GM23248 (cell line): ENCODE measurements around the gene SKI. TPM values are rescaled to one million over a fixed set of nuclear protein-coding genes. Genes with fewer than 3 reads are reported as not detected.

Experiments used
- DNase-seq: peaks from one replicate; pipeline ENCODE4 v3.0.0-alpha.2; 2015
- H2AFZ ChIP-seq: fragments of 200-600 bp; sonication (generic); 2 replicates; pipeline ENCODE4 v1.6.1; 2016; ENCODE audit warnings: antibody characterized with exemption
- H3F3A ChIP-seq: fragments of 200-600 bp; sonication (generic); 2 replicates; pipeline ENCODE4 v1.6.1; 2016; ENCODE audit warnings: mild to moderate bottlenecking, antibody characterized with exemption, mixed run types; ENCODE audit not compliant: insufficient read depth
- H3K27ac ChIP-seq: fragments of 200-600 bp; sonication (generic); 2 replicates; pipeline ENCODE4 v1.5.1; 2016; ENCODE audit warnings: mild to moderate bottlenecking
- H3K27me3 ChIP-seq: fragments of 200-600 bp; sonication (generic); replicated peaks from 2 replicates; pipeline ENCODE4 v1.6.1; 2016; ENCODE audit warnings: mild to moderate bottlenecking; ENCODE audit not compliant: insufficient read depth
- H3K36me3 ChIP-seq: fragments of 200-600 bp; sonication (generic); 2 replicates; pipeline ENCODE4 v1.6.1; 2016; ENCODE audit warnings: low read depth, mild to moderate bottlenecking
- H3K4me1 ChIP-seq: fragments of 200-600 bp; sonication (generic); 2 replicates; pipeline ENCODE4 v1.6.1; 2016; ENCODE audit warnings: mild to moderate bottlenecking; ENCODE audit not compliant: insufficient read depth
- H3K4me2 ChIP-seq: fragments of 200-600 bp; sonication (generic); one replicate; pipeline ENCODE4 v1.6.1; 2016; ENCODE audit warnings: mild to moderate bottlenecking; ENCODE audit not compliant: unreplicated experiment
- H3K4me3 ChIP-seq: fragments of 200-600 bp; sonication (generic); 2 replicates; pipeline ENCODE4 v1.5.1; 2016; ENCODE audit warnings: mild to moderate bottlenecking
- H3K79me2 ChIP-seq: fragments of 200-600 bp; sonication (generic); 2 replicates; pipeline ENCODE4 v1.6.1; 2016; ENCODE audit warnings: mild to moderate bottlenecking; ENCODE audit not compliant: insufficient read depth
- H3K9ac ChIP-seq: fragments of 200-600 bp; sonication (generic); 2 replicates; pipeline ENCODE4 v1.6.1; 2016; ENCODE audit warnings: mild to moderate bottlenecking
- H3K9me2 ChIP-seq: fragments of 200-600 bp; sonication (generic); 2 replicates; pipeline ENCODE4 v1.6.1; 2016; ENCODE audit warnings: mixed run types, mild to moderate bottlenecking, moderate library complexity; ENCODE audit not compliant: insufficient read depth
- H3K9me3 ChIP-seq: fragments of 200-600 bp; sonication (generic); one replicate; pipeline ENCODE4 v1.6.1; 2017; ENCODE audit warnings: low read depth
- H4K20me1 ChIP-seq: fragments of 200-600 bp; sonication (generic); 2 replicates; pipeline ENCODE4 v1.6.0; 2016; ENCODE audit not compliant: insufficient read depth
- EZH2 ChIP-seq: fragments of 200-600 bp; sonication (generic); IDR thresholded peaks from 2 replicates; pipeline ENCODE4 v1.6.1; 2018; ENCODE audit warnings: antibody characterized with exemption, mild to moderate bottlenecking; ENCODE audit not compliant: insufficient read depth, poor library complexity, severe bottlenecking
- EZH2phosphoT487 ChIP-seq: fragments of 200-600 bp; sonication (generic); IDR thresholded peaks from 2 replicates; pipeline ENCODE4 v1.6.1; 2018; ENCODE audit warnings: antibody characterized with exemption, moderate library complexity, mild to moderate bottlenecking, low read depth; ENCODE audit not compliant: insufficient read depth
- WGBS, 2 experiments: methylation state at CpG; one replicate each; pipeline ENCODE4 v1.1.6; 2015 to 2017; ENCODE audit warnings: low lambda C conversion rate in 2 of 2, low coverage in 1 of 2; ENCODE audit errors: missing lambda C conversion rate in 2 of 2; 5-methylcytosine and 5-hydroxymethylcytosine counted together
- in situ Hi-C: fragments of 300-500 bp; cut with MboI; formaldehyde crosslinking; loops from 2 replicates; pipeline ENCODE4 v1.15.0; 2020
- polyA plus RNA-seq: library from polyadenylated mRNA; unstranded; fragments of >200 nt; fragmentation: Nextera tagmentation; extraction: Ambion mirVana; gene quantifications from 2 replicates; pipeline ENCODE4 v1.2.1, GENCODE V29; 2016
- total RNA-seq: library from RNA; depleted of rRNA; stranded (reverse); fragments of >200 nt; shearing (Covaris generic); gene quantifications from 2 replicates; pipeline ENCODE4 v1.2.3, GENCODE V29; 2014

Gene SKI
- total and polyA plus RNA-seq, 2 experiments from 2014 or later: 3.8 to 23.1 TPM

DNA sequence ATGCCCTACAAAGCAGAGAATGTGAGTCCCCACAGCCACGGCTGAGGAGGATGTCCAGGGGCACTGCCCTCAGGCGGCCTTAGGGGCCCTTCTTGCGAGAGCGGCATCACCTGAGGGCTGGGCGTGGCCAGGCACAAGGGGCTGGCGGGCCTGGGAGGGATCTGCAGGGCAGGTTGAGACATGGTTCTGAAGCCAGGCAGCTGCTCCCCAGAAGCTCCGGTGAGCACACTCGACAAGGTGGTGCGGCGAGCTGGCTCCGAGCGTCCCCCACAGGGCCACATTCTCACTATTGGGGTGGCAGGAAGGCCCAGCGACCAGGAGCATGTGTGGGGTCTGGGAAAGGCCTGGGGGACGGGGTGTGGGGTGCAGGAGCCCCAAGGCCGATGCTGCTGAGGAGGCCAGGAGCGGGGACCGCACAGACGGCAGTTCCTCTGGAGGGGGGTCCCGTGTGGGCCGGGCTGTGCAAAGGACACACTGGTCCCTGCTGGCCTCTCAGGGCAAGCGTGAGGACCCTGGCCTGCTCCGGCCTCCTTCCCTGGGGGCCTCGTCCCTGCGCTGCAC is 116.1 kb downstream of the SKI start:
- Histone ChIP-seq H3K9me3 (no peaks in the 10 kb centered on the region), H3K36me3 (no peaks in the 10 kb centered on the region), H3F3A (no peaks in the 10 kb centered on the region), H3K27me3 (no peaks in the 10 kb centered on the region), H3K27ac (no peak overlapping the region), H3K9me2 (no peaks in the 10 kb centered on the region), H3K4me1 (no peaks in the 10 kb centered on the region), H3K4me3 (no peak overlapping the region), H3K79me2 (no peaks in the 10 kb centered on the region), H3K4me2 (no peak overlapping the region), H3K9ac (no peak overlapping the region), H4K20me1 (no peaks in the 10 kb centered on the region), H2AFZ (no peak overlapping the region)
- 87 to 92% methylated on average over 17 to 18 of the region's 24 CpGs for WGBS, 2 experiments
- TF ChIP-seq EZH2phosphoT487 (no peak), EZH2 (no peak)
- in situ Hi-C loops: no loop called here
- DNase-seq: no peak

DNA sequence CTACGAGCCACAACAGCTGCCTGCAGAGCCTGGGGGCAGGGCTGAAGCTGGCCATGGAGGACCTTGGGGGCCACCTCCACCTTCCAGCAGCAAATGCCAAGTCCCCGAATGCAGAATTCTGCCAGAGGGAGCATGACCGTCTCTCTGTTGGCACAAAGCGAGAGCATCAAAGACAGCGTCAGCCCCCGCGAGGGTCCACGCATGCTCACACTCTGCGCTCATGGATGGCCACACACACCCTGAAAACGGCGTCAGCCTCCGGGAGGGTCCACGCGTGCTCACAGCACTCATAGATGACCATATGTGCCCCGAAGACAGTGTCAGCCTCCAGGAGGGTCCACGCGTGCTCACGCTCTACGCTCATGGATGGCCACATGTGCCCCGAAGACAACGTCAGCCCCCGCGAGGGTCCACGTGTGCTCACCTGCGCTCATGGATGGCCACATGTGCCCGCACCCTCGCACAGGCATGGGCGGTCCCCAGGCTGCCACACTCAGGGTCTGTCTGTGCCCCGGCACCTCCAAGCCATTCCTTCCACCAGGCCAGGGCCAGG is 116.7 kb downstream of the SKI start:
- 92 to 97% methylated on average over 21 to 27 of the region's 29 CpGs for WGBS, 2 experiments
- TF ChIP-seq EZH2phosphoT487 (no peak), EZH2 (no peak)
- in situ Hi-C loops: no loop called here

DNA sequence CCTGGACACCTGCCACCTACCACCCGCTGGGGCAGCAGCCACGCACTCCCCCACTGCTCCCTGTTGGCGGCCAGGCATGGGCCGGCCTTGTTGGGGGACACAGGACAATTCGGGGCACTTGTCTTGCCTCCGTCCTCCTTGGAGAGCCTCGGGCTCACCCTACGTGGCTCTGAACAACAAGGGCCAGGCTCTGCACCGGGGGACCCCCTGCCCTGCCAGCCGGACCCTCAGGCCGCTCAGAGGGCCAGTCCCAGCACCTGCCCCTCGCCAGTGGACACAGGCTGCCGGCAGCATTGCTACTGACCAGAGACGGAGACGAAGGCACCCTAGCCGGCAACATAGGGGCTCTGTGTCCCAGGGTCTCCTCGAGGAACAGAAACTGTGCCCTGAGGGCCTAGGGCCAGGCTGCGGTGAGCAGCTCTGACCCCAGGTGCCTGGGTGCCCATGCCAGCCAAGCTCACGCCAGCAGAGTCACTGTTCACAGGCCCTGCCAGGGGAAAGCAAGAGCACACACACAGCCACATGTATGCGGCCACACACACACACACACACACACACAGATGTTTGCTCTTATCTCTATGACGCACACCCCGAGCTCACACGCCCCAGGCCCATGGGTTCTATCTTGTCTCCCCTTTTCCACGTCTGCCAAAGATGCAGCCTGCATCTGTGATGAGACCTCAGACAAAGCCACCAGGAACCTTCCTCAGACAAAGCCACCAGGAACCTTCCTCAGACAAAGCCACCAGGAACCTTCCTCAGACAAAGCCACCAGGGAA is 117.4 kb downstream of the SKI start:
- Histone ChIP-seq H3K4me3 (no peak overlapping the region), H4K20me1 (no peaks in the 10 kb centered on the region), H2AFZ (no peak overlapping the region), H3K9me2 (no peaks in the 10 kb centered on the region), H3K27me3 (no peaks in the 10 kb centered on the region), H3K36me3 (no peaks in the 10 kb centered on the region), H3K9ac (no peak overlapping the region), H3K9me3 (no peaks in the 10 kb centered on the region), H3K4me2 (no peak overlapping the region), H3K4me1 (no peaks in the 10 kb centered on the region), H3K27ac (no peak overlapping the region), H3F3A (no peaks in the 10 kb centered on the region), H3K79me2 (no peaks in the 10 kb centered on the region)
- 75 to 78% methylated on average over 23 of the region's 24 CpGs for WGBS, 2 experiments
- no peak for TF ChIP-seq EZH2phosphoT487
- no peak for TF ChIP-seq EZH2
- DNase-seq: no peak
- in situ Hi-C loops: no loop called here

More for the DNA sequence above, 116.7 kb downstream of the SKI start:
- H4K20me1 ChIP-seq: no peaks in the 10 kb centered on the region
- H3K4me2 ChIP-seq: no peak overlapping the region
- no peaks in the 10 kb centered on the region for H3K36me3 ChIP-seq
- H3K27me3 ChIP-seq: no peaks in the 10 kb centered on the region
- H3K9me2 ChIP-seq: no peaks in the 10 kb centered on the region
- DNase-seq: no peak
- no peaks in the 10 kb centered on the region for H3K4me1 ChIP-seq
- no peaks in the 10 kb centered on the region for H3K9me3 ChIP-seq
- no peak overlapping the region for H3K27ac ChIP-seq
- no peak overlapping the region for H2AFZ ChIP-seq
- H3F3A ChIP-seq: no peaks in the 10 kb centered on the region
- H3K9ac ChIP-seq: no peak overlapping the region
- H3K4me3 ChIP-seq: no peak overlapping the region
- no peaks in the 10 kb centered on the region for H3K79me2 ChIP-seq

DNA sequence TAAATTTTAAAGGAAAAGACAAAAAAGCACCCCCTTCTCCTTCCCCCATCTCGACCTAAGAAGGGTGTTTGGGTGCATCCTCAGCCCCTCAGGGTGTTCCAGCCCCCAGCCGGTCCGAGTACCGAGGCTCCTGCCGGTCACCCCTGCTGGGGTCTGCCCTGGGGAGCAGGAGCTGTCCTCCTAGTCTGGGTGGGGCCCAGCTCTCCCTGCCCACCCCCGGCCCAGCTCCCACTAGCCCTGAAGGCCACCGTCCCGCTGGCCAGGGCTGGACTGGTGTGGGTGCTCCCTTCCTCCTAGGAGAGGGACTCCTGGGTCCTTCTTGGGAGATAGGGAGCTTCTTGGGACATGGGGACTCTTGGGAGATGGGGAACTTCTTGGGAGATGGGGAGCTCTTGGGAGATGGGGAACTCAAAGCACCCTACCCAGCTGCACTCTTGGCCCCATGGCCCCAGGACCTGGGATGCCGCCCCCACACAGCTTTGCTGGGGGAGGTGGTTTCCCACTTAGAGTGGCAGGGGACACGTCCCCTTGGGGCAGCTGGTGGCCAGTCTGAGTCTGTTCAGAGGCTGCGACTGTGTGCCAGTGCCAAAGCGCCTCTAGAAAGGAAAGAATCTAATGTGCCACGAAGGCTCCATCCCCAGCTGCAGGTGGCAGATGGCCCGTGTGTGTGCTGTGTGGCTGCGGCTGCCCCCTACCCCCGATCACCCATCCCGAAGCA is 118.7 kb downstream of the SKI start:
- no peaks in the 10 kb centered on the region for H3K36me3 ChIP-seq
- H4K20me1 ChIP-seq: no peaks in the 10 kb centered on the region
- no peak overlapping the region for H2AFZ ChIP-seq
- no peak for TF ChIP-seq EZH2phosphoT487
- TF ChIP-seq EZH2: no peak
- no peak for DNase-seq
- H3K9ac ChIP-seq: no peak overlapping the region
- H3K27ac ChIP-seq: no peak overlapping the region
- no peaks in the 10 kb centered on the region for H3K27me3 ChIP-seq
- H3K4me2 ChIP-seq: no peak overlapping the region
- no peaks in the 10 kb centered on the region for H3K4me1 ChIP-seq
- H3K4me3 ChIP-seq: no peak overlapping the region
- no peaks in the 10 kb centered on the region for H3F3A ChIP-seq
- no peaks in the 10 kb centered on the region for H3K9me2 ChIP-seq
- H3K9me3 ChIP-seq: no peaks in the 10 kb centered on the region
- in situ Hi-C loops: no loop called here
- WGBS, 2 experiments: 75 to 85% methylated on average over 15 to 17 of the region's 17 CpGs
- H3K79me2 ChIP-seq: no peaks in the 10 kb centered on the region
